Loucy (cell line): ENCODE results near the gene LANCL2.

ENCODE experiments used
- EZH2phosphoT487 ChIP-seq: fragments of 200-600 bp; IDR thresholded peaks from 2 replicates; pipeline ENCODE4 v1.6.1; 2018; ENCODE audit warnings: antibody characterized with exemption, mild to moderate bottlenecking, moderate library complexity, borderline replicate concordance
- TF ChIP-seq, protein P1 (sequence below): fragments of 200-600 bp; sonication (generic); conservative IDR thresholded peaks from 2 replicates; pipeline ENCODE4 v1.5.1; 2014; ENCODE audit warnings: mild to moderate bottlenecking, antibody characterized with exemption, low read length

DNA sequence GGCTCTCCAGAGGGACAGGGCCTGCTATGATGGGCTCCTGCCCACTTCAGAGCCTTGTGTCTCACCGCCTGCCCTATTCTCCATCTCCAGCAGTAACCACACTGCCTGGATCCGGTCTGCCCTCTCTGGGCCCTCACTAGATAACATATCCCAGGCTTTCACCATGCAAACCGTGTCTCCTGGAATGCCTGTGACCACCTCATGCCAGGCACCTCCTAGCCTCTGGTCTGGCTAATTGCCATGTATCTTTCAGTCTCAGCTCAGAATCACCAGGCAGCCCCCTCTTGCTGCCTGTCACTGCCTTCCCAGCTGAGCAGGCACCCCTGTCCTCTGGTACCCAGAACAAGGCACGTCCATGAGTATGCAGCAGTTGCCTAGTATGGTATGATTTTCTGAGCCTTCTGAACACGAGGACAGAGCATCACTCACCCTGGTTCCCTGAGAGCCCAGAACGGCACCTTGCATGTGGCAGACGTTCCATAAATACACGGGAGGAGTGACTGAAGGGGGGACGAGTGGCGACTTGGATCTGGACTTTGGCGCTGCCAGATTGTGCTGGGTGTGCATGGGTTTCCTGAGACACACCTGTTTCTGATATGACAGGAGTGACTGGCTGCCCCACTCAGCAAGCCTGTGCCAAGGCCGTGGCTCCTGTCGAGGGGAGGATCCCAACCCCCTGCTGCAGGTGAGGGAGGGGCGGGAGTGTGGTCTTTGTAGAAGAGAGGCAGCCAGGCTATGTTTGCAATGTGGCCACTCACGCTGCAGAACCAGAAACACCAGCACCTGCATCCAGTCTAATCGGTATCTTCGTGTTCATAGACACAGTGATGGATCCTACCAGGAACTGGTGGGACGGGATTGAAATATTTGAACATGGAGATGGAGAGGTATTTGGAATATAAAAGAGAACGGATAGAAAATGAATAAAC lies 112.0 kb downstream of the LANCL2 start:
- TF ChIP-seq, protein P1, sequence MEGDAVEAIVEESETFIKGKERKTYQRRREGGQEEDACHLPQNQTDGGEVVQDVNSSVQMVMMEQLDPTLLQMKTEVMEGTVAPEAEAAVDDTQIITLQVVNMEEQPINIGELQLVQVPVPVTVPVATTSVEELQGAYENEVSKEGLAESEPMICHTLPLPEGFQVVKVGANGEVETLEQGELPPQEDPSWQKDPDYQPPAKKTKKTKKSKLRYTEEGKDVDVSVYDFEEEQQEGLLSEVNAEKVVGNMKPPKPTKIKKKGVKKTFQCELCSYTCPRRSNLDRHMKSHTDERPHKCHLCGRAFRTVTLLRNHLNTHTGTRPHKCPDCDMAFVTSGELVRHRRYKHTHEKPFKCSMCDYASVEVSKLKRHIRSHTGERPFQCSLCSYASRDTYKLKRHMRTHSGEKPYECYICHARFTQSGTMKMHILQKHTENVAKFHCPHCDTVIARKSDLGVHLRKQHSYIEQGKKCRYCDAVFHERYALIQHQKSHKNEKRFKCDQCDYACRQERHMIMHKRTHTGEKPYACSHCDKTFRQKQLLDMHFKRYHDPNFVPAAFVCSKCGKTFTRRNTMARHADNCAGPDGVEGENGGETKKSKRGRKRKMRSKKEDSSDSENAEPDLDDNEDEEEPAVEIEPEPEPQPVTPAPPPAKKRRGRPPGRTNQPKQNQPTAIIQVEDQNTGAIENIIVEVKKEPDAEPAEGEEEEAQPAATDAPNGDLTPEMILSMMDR: no peak
- TF ChIP-seq EZH2phosphoT487: no peak
